Fibroblast of lung (primary cell): ENCODE measurements around the gene STMN3. TPM values are rescaled to one million over a fixed set of nuclear protein-coding genes. Genes with fewer than 3 reads are reported as not detected.
"Not testable (repeated sequence)": the region's sequence is repeated elsewhere in the genome, so short reads cannot be mapped to it uniquely, and the experiment has no call there.

Experiments
- DNase-seq, 2 donors: peaks; one replicate each; pipeline versions ENCODE4 v3.0.0 to v3.0.0-alpha.2; 2010; ENCODE audit warnings: low read depth in 2 of 2
- H2AFZ ChIP-seq: 2 replicates; pipeline ENCODE4 v1.5.1; 2012; ENCODE audit warnings: low read length, control low read depth, inconsistent platforms
- H3K27ac ChIP-seq: 2 replicates; pipeline ENCODE4 v1.5.1; 2011; ENCODE audit warnings: low read length, control low read depth; ENCODE audit not compliant: insufficient read depth
- H3K27me3 ChIP-seq: 2 replicates; pipeline ENCODE4 v1.5.1; 2011; ENCODE audit warnings: mild to moderate bottlenecking, low read length; ENCODE audit not compliant: control insufficient read depth, insufficient read depth
- H3K36me3 ChIP-seq: 2 replicates; pipeline ENCODE4 v1.5.1; 2011; ENCODE audit warnings: low read length; ENCODE audit not compliant: control insufficient read depth, insufficient read depth
- H3K4me1 ChIP-seq: 2 replicates; pipeline ENCODE4 v1.5.1; 2011; ENCODE audit warnings: low read length; ENCODE audit not compliant: control insufficient read depth, insufficient read depth; ENCODE audit errors: extremely low read depth
- H3K4me2 ChIP-seq: 2 replicates; pipeline ENCODE4 v1.5.1; 2011; ENCODE audit warnings: low read length, control low read depth; ENCODE audit not compliant: insufficient read depth; ENCODE audit errors: extremely low read depth
- H3K4me3 ChIP-seq, 4 experiments: fragments of 200-600 bp in 1 of 4; sonication (generic) in 1 of 4; replicated peaks in 1 of 4; 2 replicates each; pipeline ENCODE4 v1.5.1; 2011 to 2016; ENCODE audit warnings: low read length in 4 of 4, low read depth in 3 of 4, mild to moderate bottlenecking in 3 of 4, control low read depth in 2 of 4, inconsistent platforms in 1 of 4, mixed read lengths in 1 of 4; ENCODE audit not compliant: insufficient read depth in 1 of 4; ENCODE audit errors: control extremely low read depth in 1 of 4
- H3K79me2 ChIP-seq: 2 replicates; pipeline ENCODE4 v1.5.1; 2012; ENCODE audit warnings: mild to moderate bottlenecking, low read length, inconsistent platforms; ENCODE audit not compliant: control insufficient read depth, insufficient read depth
- H3K9ac ChIP-seq: 2 replicates; pipeline ENCODE4 v1.5.1; 2011; ENCODE audit warnings: mild to moderate bottlenecking, low read length, control low read depth; ENCODE audit not compliant: insufficient read depth
- H3K9me3 ChIP-seq: 2 replicates; pipeline ENCODE4 v1.5.1; 2012; ENCODE audit warnings: low read depth, low read length; ENCODE audit not compliant: control insufficient read depth, insufficient read depth
- H4K20me1 ChIP-seq: 2 replicates; pipeline ENCODE4 v1.5.1; 2011; ENCODE audit warnings: low read length; ENCODE audit not compliant: control insufficient read depth, insufficient read depth; ENCODE audit errors: extremely low read depth
- CTCF ChIP-seq, 2 donors: IDR thresholded peaks in 1 of 2; conservative IDR thresholded peaks in 1 of 2; 1 replicate in 1 of 2; 2 replicates in 1 of 2; pipeline ENCODE4 v1.5.1; 2011 to 2012; ENCODE audit warnings: low read length in 2 of 2, control low read depth in 1 of 2, inconsistent platforms in 1 of 2, low read depth in 1 of 2, mild to moderate bottlenecking in 1 of 2
- EZH2 ChIP-seq: IDR thresholded peaks from 2 replicates; pipeline ENCODE4 v1.5.1; 2012; ENCODE audit warnings: low read length, control low read depth, mild to moderate bottlenecking; ENCODE audit errors: missing control alignments
- polyA plus RNA-seq, 2 donors: library from polyadenylated mRNA; depleted of rRNA in 1 of 2; stranded (reverse) in 1 of 2; unstranded in 1 of 2; fragments of >200 nt; gene quantifications; 2 replicates each; pipeline ENCODE4 v1.2.1, GENCODE V29; 2011 to 2012; ENCODE audit warnings: missing spikeins in 1 of 2
- total RNA-seq: library from RNA; depleted of rRNA; stranded (reverse); fragments of >200 nt; gene quantifications from 2 replicates; pipeline ENCODE4 v1.2.1, GENCODE V29; 2014

STMN3 gene
- total and polyA plus RNA-seq, 2 donors (not counting 1 experiment from before 2014, with no cell fraction given) = 3.7 to 34.3 TPM

GRCh38 chr20:63652192-63652980, 838 bp downstream of the STMN3 start:
- Histone ChIP-seq H3K27ac (no peak overlapping the region), H2AFZ (no peak overlapping the region)

GRCh38 chr20:63651942-63652191, 1.4 kb downstream of the STMN3 start:
- Histone ChIP-seq H3K27ac (no peak overlapping the region), H3K27me3 (no peaks in the 10 kb centered on the region), H3K4me1 (no peaks in the 10 kb centered on the region), H3K36me3 (no peaks in the 10 kb centered on the region), H3K4me2 (peak overlapping the region; percentile 80), H3K4me3 (peak overlapping the region; percentile 39 to 62 (median 52)), H4K20me1 (no peaks in the 10 kb centered on the region), H3K9ac (no peak overlapping the region), H3K79me2 (no peaks in the 10 kb centered on the region), H3K9me3 (no peaks in the 10 kb centered on the region), H2AFZ (no peak overlapping the region)
- TF ChIP-seq CTCF (conservative IDR thresholded peaks at IDR 0.05 in 1 of 2, IDR thresholded peaks at IDR 0.05 in 1 of 2; ENCODE audit: low read depth in 1 of 2, low read length in 2 of 2) = no peak
- TF ChIP-seq EZH2 = no peak
- DNase-seq = no peak

More at GRCh38 chr20:63652192-63652980, 838 bp downstream of the STMN3 start:
- Histone ChIP-seq H3K36me3 (no peaks in the 10 kb centered on the region), H3K9ac (no peak overlapping the region), H3K27me3 (no peaks in the 10 kb centered on the region), H3K79me2 (no peaks in the 10 kb centered on the region), H4K20me1 (no peaks in the 10 kb centered on the region), H3K4me3 (peak overlapping the region; percentile 39 to 62 (median 52)), H3K9me3 (no peaks in the 10 kb centered on the region), H3K4me1 (no peaks in the 10 kb centered on the region), H3K4me2 (peak overlapping the region; percentile 80)
- TF ChIP-seq EZH2 (no peak), CTCF (conservative IDR thresholded peaks at IDR 0.05 in 1 of 2, IDR thresholded peaks at IDR 0.05 in 1 of 2; ENCODE audit: low read depth in 1 of 2, low read length in 2 of 2) (no peak)
- peak in 1 of 2 donors; percentile 37 for DNase-seq

GRCh38 chr20:63650486-63650885, 2.7 kb downstream of the STMN3 start:
- H4K20me1 ChIP-seq, H3K9me3 ChIP-seq, H3K4me2 ChIP-seq, H3K9ac ChIP-seq, H3K79me2 ChIP-seq, DNase-seq, H3K4me3 ChIP-seq, H3K27ac ChIP-seq, H3K27me3 ChIP-seq, H2AFZ ChIP-seq, H3K4me1 ChIP-seq, H3K36me3 ChIP-seq: not testable (repeated sequence)
